ENCODE measurements around the gene CUX1.

GRCh38 chr7:101985903-101986734 is 168.7 kb downstream of the CUX1 start:
- TF ChIP-seq CTCF (IDR thresholded peaks at IDR 0.05) (no peak), EZH2 (IDR thresholded peaks at IDR 0.05; ENCODE audit: borderline replicate concordance, insufficient read depth, low read depth, low read length, poor library complexity, severe bottlenecking) (no peak)
